Panc1 (cell line): ENCODE measurements around the gene CETN3.

Source experiments
- TF ChIP-seq, protein P1 (sequence below): fragments of 450-650 bp; IDR thresholded peaks from 2 replicates; pipeline ENCODE4 v1.5.1; 2017; ENCODE audit warnings: mild to moderate bottlenecking
- TF ChIP-seq, protein P2 (sequence below), 2 experiments: IDR thresholded peaks; 2 replicates each; pipeline ENCODE4 v1.6.1; 2011 to 2012; ENCODE audit warnings: low read depth in 2 of 2, control low read depth in 1 of 2, low read length in 1 of 2, mild to moderate bottlenecking in 1 of 2, moderate library complexity in 1 of 2; ENCODE audit not compliant: insufficient read depth in 1 of 2

DNA sequence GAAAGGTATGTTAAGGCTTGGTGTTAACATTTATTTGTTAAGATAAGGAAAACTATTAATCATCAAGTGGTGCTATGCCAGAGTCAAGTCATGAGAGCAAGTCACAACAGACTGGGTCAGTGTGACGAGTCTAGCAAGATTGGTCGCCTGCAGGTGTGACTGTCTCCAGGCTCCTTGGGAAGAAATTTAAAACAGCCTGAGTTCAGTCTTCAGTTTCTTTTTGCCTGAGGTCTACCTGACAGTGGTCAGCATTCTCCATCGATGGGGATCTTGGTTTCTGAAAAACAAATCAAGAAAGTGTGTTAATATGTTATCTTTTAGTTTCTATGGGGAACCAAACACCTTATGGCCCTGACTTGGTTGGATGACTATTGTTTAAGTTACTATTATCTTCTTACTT lies 56.3 kb downstream of the CETN3 start:
- TF ChIP-seq, protein P1, sequence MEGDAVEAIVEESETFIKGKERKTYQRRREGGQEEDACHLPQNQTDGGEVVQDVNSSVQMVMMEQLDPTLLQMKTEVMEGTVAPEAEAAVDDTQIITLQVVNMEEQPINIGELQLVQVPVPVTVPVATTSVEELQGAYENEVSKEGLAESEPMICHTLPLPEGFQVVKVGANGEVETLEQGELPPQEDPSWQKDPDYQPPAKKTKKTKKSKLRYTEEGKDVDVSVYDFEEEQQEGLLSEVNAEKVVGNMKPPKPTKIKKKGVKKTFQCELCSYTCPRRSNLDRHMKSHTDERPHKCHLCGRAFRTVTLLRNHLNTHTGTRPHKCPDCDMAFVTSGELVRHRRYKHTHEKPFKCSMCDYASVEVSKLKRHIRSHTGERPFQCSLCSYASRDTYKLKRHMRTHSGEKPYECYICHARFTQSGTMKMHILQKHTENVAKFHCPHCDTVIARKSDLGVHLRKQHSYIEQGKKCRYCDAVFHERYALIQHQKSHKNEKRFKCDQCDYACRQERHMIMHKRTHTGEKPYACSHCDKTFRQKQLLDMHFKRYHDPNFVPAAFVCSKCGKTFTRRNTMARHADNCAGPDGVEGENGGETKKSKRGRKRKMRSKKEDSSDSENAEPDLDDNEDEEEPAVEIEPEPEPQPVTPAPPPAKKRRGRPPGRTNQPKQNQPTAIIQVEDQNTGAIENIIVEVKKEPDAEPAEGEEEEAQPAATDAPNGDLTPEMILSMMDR = no peak
- TF ChIP-seq, protein P2, sequence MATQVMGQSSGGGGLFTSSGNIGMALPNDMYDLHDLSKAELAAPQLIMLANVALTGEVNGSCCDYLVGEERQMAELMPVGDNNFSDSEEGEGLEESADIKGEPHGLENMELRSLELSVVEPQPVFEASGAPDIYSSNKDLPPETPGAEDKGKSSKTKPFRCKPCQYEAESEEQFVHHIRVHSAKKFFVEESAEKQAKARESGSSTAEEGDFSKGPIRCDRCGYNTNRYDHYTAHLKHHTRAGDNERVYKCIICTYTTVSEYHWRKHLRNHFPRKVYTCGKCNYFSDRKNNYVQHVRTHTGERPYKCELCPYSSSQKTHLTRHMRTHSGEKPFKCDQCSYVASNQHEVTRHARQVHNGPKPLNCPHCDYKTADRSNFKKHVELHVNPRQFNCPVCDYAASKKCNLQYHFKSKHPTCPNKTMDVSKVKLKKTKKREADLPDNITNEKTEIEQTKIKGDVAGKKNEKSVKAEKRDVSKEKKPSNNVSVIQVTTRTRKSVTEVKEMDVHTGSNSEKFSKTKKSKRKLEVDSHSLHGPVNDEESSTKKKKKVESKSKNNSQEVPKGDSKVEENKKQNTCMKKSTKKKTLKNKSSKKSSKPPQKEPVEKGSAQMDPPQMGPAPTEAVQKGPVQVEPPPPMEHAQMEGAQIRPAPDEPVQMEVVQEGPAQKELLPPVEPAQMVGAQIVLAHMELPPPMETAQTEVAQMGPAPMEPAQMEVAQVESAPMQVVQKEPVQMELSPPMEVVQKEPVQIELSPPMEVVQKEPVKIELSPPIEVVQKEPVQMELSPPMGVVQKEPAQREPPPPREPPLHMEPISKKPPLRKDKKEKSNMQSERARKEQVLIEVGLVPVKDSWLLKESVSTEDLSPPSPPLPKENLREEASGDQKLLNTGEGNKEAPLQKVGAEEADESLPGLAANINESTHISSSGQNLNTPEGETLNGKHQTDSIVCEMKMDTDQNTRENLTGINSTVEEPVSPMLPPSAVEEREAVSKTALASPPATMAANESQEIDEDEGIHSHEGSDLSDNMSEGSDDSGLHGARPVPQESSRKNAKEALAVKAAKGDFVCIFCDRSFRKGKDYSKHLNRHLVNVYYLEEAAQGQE (IDR thresholded peaks at IDR 0.05; ENCODE audit: insufficient read depth in 1 of 2, low read depth in 2 of 2, low read length in 1 of 2) = no peak
